A673 (cell line): ENCODE data around the gene CREB3L1.

Experiments
- CTCF ChIP-seq: fragments of 300-800, 200-600 bp; sonication (generic); conservative IDR thresholded peaks from 2 replicates; pipeline ENCODE4 v1.5.1; 2017; ENCODE audit warnings: low read depth, mild to moderate bottlenecking, antibody characterized with exemption, low read length, moderate library complexity, mixed read lengths
- EZH2 ChIP-seq: fragments of 200-600 bp; sonication (generic); IDR thresholded peaks from 2 replicates; pipeline ENCODE4 v1.6.1; 2017; ENCODE audit warnings: borderline replicate concordance, low read depth, mild to moderate bottlenecking, mixed read lengths, antibody characterized with exemption, low read length; ENCODE audit not compliant: poor library complexity, severe bottlenecking

- TF ChIP-seq CTCF (no peak), EZH2 (no peak)
Measured at GRCh38 chr11:46242041-46242951, 35.2 kb upstream of the CREB3L1 start.
